Hepatocyte (in vitro differentiated cells): ENCODE results near the gene UBE2E1.

ENCODE experiments used
- CTCF ChIP-seq: fragments of 200-600 bp; sonication (generic); IDR thresholded peaks from 2 replicates; pipeline ENCODE4 v1.5.1; 2016; ENCODE audit warnings: antibody characterized with exemption, mild to moderate bottlenecking; ENCODE audit not compliant: poor library complexity
- EZH2 ChIP-seq: fragments of 200-600 bp; sonication (generic); IDR thresholded peaks from 2 replicates; pipeline ENCODE4 v1.6.1; 2016; ENCODE audit warnings: antibody characterized with exemption, mild to moderate bottlenecking, borderline replicate concordance
- EZH2phosphoT487 ChIP-seq: fragments of 200-600 bp; sonication (generic); IDR thresholded peaks from one replicate; pipeline ENCODE4 v1.6.1; 2018; ENCODE audit warnings: antibody characterized with exemption, mild to moderate bottlenecking, low read depth, moderate library complexity; ENCODE audit not compliant: unreplicated experiment, severe bottlenecking

- TF ChIP-seq CTCF (no peak), EZH2 (no peak), EZH2phosphoT487 (no peak)
Measured at GRCh38 chr3:23867838-23868237, 62.1 kb downstream of the UBE2E1 start.
